Mononuclear cell (primary cell): ENCODE data around the gene MPI. TPM values are rescaled to one million over a fixed set of nuclear protein-coding genes. Genes with fewer than 3 reads are reported as not detected.
A peak's percentile ranks its signal among the peaks of the same experiment; 100 is the strongest.
"Not testable (repeated sequence)": the region's sequence is repeated elsewhere in the genome, so short reads cannot be mapped to it uniquely, and the experiment has no call there.

ENCODE experiments used
- H3K27me3 ChIP-seq: 2 replicates; pipeline ENCODE4 v1.6.0; 2011; ENCODE audit warnings: low read length, control low read depth; ENCODE audit not compliant: insufficient read depth
- H3K4me1 ChIP-seq: 2 replicates; pipeline ENCODE4 v1.5.1; 2011; ENCODE audit warnings: mild to moderate bottlenecking, low read length, control low read depth; ENCODE audit not compliant: insufficient read depth
- H3K4me3 ChIP-seq: 2 replicates; pipeline ENCODE4 v1.5.1; 2011; ENCODE audit warnings: mild to moderate bottlenecking, low read length, moderate library complexity
- H3K9me3 ChIP-seq: 2 replicates; pipeline ENCODE4 v1.5.1; 2011; ENCODE audit warnings: low read depth, mild to moderate bottlenecking, control low read depth, low read length
- total RNA-seq: library from RNA; depleted of rRNA; stranded (reverse); fragments of >200 nt; gene quantifications from one replicate; pipeline ENCODE4 v1.2.3, GENCODE V29; 2012

MPI gene
- total RNA-seq, 1 donor: 26.0 TPM

- Histone ChIP-seq H3K4me1 (peaks cover 5% of the 10 kb centered on the region), H3K9me3 (no peaks in the 10 kb centered on the region), H3K27me3 (no peaks in the 10 kb centered on the region), H3K4me3 (no peak overlapping the region)
Observed at GRCh38 chr15:74920456-74920855, 30.6 kb downstream of the MPI start.

DNA sequence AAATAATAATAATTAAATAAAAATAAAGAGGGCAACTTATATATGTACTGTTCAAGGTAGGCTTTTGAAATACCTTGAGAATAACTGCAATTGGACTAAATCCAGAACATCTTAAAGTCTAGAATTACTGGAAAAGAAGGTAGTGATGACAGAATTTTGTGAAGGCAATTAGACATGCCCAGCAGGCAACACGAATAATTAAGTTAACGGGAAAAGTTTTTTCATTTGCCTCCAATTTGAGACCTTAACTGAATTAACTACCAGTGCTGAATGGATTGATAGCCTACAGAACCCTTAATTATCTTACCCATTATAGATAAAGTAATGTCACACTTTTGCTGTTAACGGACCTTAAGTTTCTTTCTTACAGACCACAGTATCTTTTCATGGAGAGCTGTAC lies 34.7 kb downstream of the MPI start:
- Histone ChIP-seq H3K4me3 (no peak overlapping the region), H3K27me3 (no peaks in the 10 kb centered on the region), H3K4me1 (peaks cover 5% of the 10 kb centered on the region), H3K9me3 (no peaks in the 10 kb centered on the region)

DNA sequence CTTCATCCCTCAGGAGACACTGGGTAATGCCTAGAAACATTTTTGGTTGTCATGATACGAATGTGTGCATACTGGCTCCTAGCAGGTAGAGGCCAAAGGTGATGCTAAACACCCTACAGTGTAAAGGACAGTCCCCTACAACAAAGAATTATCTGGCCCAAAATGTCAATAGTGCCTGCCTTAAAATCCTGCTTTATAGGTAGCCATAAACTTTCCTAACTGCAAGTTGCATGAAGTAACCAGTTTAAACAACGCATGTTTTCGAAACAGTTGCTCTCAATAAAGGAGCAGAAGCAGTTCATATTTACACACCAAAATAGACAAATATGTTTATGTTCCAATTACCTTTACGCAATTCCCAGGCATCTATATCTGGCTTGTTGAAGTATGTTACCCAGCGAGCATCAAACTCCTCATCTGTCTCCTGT lies 38.9 kb downstream of the MPI start:
- peaks cover 7% of the 10 kb centered on the region for H3K4me1 ChIP-seq
- no peaks in the 10 kb centered on the region for H3K27me3 ChIP-seq
- no peak overlapping the region for H3K4me3 ChIP-seq
- no peaks in the 10 kb centered on the region for H3K9me3 ChIP-seq

GRCh38 chr15:74933573-74933972 lies 43.7 kb downstream of the MPI start:
- no peaks in the 10 kb centered on the region for H3K27me3 ChIP-seq
- H3K4me1 ChIP-seq: peaks cover 35% of the 10 kb centered on the region
- H3K4me3 ChIP-seq: no peak overlapping the region
- no peaks in the 10 kb centered on the region for H3K9me3 ChIP-seq

- H3K4me3 ChIP-seq, H3K9me3 ChIP-seq, H3K27me3 ChIP-seq: not testable (repeated sequence)
- H3K4me1 ChIP-seq: peaks cover 36% of the 10 kb centered on the region
Observed at GRCh38 chr15:74935193-74935592, 45.4 kb downstream of the MPI start.

DNA sequence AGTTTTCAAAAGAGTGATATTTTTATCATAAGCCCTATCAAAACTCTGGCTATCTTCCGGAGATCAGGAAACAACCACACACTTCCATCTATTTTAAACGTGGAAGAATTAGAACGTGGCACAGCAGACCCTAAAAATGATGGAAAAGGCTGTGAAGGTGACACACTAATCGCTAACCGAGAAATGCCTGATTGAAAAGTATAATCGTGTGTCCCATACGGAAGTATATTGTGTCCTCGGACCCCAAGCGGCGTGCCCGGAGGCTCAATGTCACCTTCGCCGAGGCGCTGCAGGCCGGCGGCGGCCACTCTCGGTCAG lies 47.4 kb downstream of the MPI start:
- H3K27me3 ChIP-seq: no peaks in the 10 kb centered on the region
- peaks cover 36% of the 10 kb centered on the region for H3K4me1 ChIP-seq
- no peaks in the 10 kb centered on the region for H3K9me3 ChIP-seq
- H3K4me3 ChIP-seq: peak overlapping the region; percentile 78

- no peaks in the 10 kb centered on the region for H3K27me3 ChIP-seq
- peaks cover 36% of the 10 kb centered on the region for H3K4me1 ChIP-seq
- no peaks in the 10 kb centered on the region for H3K9me3 ChIP-seq
- peak within 1 kb of the TSS; percentile 78 for H3K4me3 ChIP-seq
Observed at GRCh38 chr15:74937590-74938371, 47.9 kb downstream of the MPI start, which contains the start of gene COX5A. Gene COX5A (minus strand): TSS chr15:74938073. CDS start chr15:74938014, 59 bp downstream.

DNA sequence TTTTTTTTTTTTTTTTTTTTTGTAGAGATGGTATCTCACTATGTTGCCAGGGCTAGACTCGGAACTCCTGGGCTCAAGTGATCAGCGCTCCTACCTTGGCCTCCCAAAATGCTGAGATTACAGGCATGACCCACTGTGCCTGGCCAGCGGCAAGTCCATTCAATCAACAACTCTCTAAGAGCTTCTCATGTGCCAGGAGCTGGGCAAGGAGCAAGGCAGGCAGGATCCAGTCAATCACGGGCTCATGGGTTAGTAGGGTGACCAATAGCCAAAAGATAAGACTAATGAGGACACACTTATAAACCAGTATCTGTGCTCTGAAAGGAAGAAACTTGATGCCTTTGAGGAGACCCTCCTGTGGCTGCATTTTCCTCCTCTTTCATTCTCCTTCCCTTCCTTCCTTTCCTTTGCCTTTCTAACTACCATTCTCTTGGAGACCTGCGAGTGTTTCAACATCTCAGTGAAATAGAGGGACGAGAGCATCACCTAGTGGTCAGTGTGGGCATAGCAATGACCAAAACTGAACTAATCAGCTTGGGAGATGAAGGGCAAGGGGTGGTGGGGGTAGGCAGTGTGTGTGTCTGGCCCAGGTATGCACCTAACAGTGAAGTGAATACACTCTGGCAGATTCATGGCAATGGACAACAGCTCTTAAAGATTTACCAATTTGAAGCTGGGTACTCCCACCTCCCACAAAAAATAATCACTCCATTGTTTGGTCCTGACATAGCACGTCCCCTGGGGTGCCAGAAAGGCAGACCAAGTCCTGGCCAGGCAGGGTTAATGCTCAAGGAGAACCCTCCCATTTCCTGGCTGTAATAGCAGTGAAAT lies 60.5 kb downstream of the MPI start:
- Histone ChIP-seq H3K4me3 (no peak overlapping the region), H3K9me3 (no peaks in the 10 kb centered on the region), H3K4me1 (peaks cover 3% of the 10 kb centered on the region), H3K27me3 (no peaks in the 10 kb centered on the region)

DNA sequence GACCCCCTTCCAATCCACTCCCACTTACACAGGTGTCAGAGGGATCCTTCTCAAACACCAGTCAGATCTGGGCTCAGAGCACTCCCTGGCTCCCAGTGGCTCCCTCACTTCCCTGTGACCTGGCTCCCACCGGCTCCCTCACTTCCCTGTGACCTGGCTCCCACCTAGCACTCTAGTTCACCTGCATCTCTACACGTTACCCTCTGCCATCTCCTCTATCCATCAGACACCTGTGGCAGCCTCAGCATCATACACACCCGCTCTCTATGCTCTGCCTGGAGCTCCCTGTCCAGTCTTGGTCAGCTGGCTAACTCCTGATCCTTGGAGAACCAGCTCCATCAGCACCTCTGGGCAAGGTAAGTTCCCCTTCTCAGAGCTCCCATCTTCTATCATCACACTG lies 61.2 kb downstream of the MPI start:
- H3K4me1 ChIP-seq: peaks cover 11% of the 10 kb centered on the region
- peaks cover 5% of the 10 kb centered on the region for H3K27me3 ChIP-seq

More for the DNA sequence above, 61.2 kb downstream of the MPI start:
- Histone ChIP-seq H3K4me3 (no peak overlapping the region), H3K9me3 (no peaks in the 10 kb centered on the region)

Other genes starting within 250 kb of the MPI start
- 3.7 TPM for gene EDC3, start 194.0 kb upstream of the MPI start, total RNA-seq
- not detected for gene CYP1A1, start 164.5 kb upstream of the MPI start, total RNA-seq
- gene CYP1A2, start 141.2 kb upstream of the MPI start, total RNA-seq: not detected
- 84.8 TPM for gene CSK, start 108.0 kb upstream of the MPI start, total RNA-seq
- gene LMAN1L, start 77.2 kb upstream of the MPI start, total RNA-seq: 0.21 TPM
- gene CPLX3, start 63.4 kb upstream of the MPI start, total RNA-seq: not detected
- 25.6 TPM for gene ULK3, start 46.9 kb upstream of the MPI start, total RNA-seq
- 31.3 TPM for gene SCAMP2, start 16.7 kb upstream of the MPI start, total RNA-seq
- gene FAM219B, start 16.8 kb downstream of the MPI start, total RNA-seq: 11.4 TPM
- 39.1 TPM for gene COX5A, start 48.0 kb downstream of the MPI start, total RNA-seq
- 0.31 TPM for gene RPP25, start 66.7 kb downstream of the MPI start, total RNA-seq
- gene SCAMP5, start 105.5 kb downstream of the MPI start, total RNA-seq: 2.2 TPM
- gene PPCDC, start 133.5 kb downstream of the MPI start, total RNA-seq: 17.4 TPM